A204.1 (cell line): Measurements from ENCODE around the gene GALNT17.

Experiments
- FAIRE-seq: peaks from 2 replicates; lab custom pipeline; 2012; peaks lifted over from hg19 to GRCh38; lab: Jason Lieb, UNC

GALNT17 gene

GRCh38 chr7:71402684-71403083 is 270.7 kb downstream of the GALNT17 start:
- FAIRE-seq: no peak

- FAIRE-seq: no peak
Measured at GRCh38 chr7:71403202-71403946, 271.4 kb downstream of the GALNT17 start.

- no peak for FAIRE-seq
Measured at GRCh38 chr7:71404726-71405345, 272.9 kb downstream of the GALNT17 start.

- no peak for FAIRE-seq
Measured at GRCh38 chr7:71408271-71408670, 276.3 kb downstream of the GALNT17 start.

GRCh38 chr7:71409550-71410157 is 277.7 kb downstream of the GALNT17 start:
- FAIRE-seq: no peak

GRCh38 chr7:71411475-71411874 is 279.5 kb downstream of the GALNT17 start:
- FAIRE-seq: no peak

GRCh38 chr7:71414490-71414889 is 282.5 kb downstream of the GALNT17 start:
- no peak for FAIRE-seq

- FAIRE-seq: no peak
Measured at GRCh38 chr7:71419546-71420337, 287.8 kb downstream of the GALNT17 start.

- no peak for FAIRE-seq
Measured at GRCh38 chr7:71422104-71422503, 290.2 kb downstream of the GALNT17 start.

GRCh38 chr7:71424166-71425035 is 292.5 kb downstream of the GALNT17 start:
- FAIRE-seq: no peak

- no peak for FAIRE-seq
Measured at GRCh38 chr7:71429083-71429482, 297.1 kb downstream of the GALNT17 start.

- no peak for FAIRE-seq
Measured at GRCh38 chr7:71430246-71430645, 298.3 kb downstream of the GALNT17 start.

- no peak for FAIRE-seq
Measured at GRCh38 chr7:71439321-71439720, 307.4 kb downstream of the GALNT17 start.

- no peak for FAIRE-seq
Measured at GRCh38 chr7:71442492-71443190, 310.7 kb downstream of the GALNT17 start.

GRCh38 chr7:71443191-71443530 is 311.2 kb downstream of the GALNT17 start:
- FAIRE-seq: no peak

GRCh38 chr7:71444130-71444529 is 312.2 kb downstream of the GALNT17 start:
- no peak for FAIRE-seq

GRCh38 chr7:71453630-71454029 is 321.7 kb downstream of the GALNT17 start:
- FAIRE-seq: no peak

- FAIRE-seq: no peak
Measured at GRCh38 chr7:71454981-71455380, 323.0 kb downstream of the GALNT17 start.

- FAIRE-seq: no peak
Measured at GRCh38 chr7:71457021-71457420, 325.1 kb downstream of the GALNT17 start.

- no peak for FAIRE-seq
Measured at GRCh38 chr7:71457846-71458590, 326.1 kb downstream of the GALNT17 start.

GRCh38 chr7:71459132-71459531 is 327.2 kb downstream of the GALNT17 start:
- no peak for FAIRE-seq
